GM19468 (cell line): ENCODE measurements around the gene MEF2C.

ENCODE experiments used
- ATAC-seq: cut with Tn5 transposase; IDR thresholded peaks from one replicate; pipeline ENCODE4 v1.9.1; 2021; ENCODE audit warnings: mild to moderate bottlenecking, moderate library complexity, moderate number of reproducible peaks; ENCODE audit not compliant: unreplicated experiment; ENCODE audit errors: extremely low read depth

Gene MEF2C

DNA sequence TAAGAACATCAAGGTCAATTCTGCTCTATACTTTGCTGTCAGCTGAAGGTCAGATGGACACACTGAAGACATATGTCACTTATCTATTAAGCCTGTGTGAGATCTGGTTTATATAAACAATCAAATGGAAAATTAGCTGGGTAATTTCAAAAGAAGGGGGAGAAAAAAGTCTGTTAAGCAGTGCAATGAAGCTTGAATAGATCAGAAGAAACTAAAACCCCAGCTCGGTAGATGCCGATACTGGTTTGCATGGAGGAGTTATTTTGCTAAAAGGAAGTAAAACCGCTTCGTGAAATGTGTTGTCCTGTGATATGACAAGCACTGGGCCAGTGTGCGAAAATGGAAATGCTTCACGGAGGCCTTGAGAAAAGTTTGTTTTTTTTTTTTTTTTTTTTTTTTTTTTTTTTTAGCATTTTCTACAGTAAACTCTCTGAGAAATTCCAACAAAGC, 148.8 kb downstream of the MEF2C start:
- ATAC-seq = peak; percentile 42

DNA sequence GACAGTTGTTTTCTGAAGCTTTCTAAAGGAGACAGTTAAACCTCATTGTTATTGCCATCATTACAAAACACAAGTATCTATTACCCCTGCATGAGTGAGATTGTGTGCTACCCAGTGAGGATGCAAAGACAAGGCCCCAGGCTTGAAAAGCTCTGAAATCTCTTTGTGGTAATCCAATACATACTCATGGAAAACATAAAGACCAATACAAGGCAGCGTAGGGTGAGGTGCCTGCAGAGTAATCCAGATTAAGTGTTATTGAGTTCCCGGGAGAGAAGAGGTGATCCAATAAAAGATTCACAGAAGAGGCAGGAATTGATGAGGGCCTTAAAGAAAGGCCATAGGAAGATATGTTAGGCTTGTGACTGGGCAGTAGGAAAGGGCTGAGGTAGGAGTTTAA, 150.1 kb downstream of the MEF2C start:
- no peak for ATAC-seq

DNA sequence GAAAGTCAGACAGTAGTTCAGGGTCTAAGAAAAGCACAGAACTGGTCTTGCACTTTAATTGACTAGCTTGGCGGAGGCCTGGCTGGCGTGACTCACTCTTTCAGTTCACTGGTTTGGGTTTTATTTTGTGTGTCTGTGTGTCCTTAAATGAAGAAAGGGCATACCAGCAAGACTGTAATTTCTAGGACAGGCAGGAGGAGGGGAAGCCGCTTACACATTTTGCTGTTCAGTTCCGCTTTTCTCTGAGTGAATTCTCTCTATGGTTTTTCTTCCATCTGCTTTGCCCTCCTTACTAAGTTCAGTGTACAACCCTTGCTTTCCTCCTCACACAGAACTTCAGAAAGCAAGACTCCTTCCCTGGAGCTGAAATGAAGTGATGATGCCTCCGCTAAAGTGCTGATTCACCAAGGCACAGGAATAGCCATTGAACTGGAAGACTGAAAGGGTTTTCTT, 150.8 kb downstream of the MEF2C start:
- peak; percentile 30 for ATAC-seq

DNA sequence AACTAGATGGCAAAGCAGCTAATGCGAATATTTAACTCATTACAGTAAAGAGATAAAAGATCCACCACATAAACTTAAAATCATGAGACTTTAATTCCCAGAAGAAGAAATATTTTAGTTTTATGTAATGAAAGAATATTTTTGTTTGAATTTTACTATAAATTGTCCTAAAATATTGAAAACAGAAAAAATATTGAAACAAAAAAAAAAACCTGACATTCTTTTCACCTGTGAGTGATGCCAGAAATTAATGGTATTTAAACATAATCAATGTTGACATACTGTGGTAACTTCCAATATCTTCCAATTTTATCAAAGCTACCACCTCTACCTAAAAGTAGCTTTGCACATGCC, 153.2 kb downstream of the MEF2C start:
- ATAC-seq = no peak

DNA sequence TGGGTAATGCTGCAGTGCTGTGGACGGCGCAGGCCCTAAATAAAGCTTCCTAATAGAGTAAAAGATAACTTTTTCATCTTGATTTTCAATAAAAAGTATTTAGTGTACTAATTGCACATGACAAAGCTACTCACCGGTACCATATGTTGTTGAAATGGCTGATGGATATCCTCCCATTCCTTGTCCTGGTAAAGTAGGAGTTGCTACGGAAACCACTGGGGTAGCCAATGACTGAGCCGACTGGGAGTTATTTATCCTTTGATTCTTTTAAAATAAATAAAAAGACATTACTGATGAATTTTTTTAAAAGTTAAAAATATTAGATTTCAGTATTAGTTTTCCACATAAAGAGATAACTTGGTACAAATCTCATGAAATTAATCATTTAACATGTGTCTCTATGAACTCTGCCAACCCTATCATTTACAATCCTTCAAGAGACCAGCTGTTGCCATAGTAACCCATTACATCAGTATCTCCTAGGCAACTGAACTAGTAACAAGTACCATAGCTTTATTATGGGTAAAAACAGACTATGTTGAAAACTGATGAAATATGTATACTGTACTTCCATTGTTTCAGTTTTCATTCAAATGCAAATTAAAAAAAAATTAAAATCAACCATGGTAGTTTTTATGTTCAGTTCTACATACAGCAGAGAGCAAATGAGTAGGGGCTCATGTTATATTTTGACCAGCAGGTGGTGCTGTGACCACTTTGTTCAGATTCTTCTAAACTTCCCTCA, 153.7 kb downstream of the MEF2C start:
- ATAC-seq = no peak

DNA sequence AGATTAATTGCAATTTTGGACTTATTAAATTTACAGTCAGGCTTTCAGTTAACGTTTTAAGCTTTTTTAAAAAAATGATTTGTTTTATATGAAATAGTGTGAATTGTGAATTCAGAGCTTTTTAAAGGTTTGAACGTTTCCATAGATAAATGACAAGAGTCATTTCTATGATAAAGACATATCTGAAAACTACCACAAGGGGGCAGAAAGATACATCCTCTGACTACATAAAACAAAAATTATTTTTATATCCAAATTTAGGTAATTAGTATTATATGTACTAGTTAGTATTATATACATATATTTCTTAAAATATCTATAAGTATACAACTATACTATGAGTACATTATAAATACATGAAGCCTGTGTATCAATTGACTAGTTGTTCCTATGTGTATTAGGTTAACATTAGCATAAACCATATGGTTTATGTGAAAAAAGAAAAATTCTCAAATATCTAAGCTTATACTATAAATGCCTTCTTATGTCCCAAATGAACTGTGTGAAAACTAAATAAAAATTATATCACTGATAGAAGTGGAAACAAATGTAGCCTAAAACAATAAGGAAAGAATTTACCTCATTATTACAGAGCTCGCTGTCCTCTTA, 155.2 kb downstream of the MEF2C start:
- no peak for ATAC-seq

DNA sequence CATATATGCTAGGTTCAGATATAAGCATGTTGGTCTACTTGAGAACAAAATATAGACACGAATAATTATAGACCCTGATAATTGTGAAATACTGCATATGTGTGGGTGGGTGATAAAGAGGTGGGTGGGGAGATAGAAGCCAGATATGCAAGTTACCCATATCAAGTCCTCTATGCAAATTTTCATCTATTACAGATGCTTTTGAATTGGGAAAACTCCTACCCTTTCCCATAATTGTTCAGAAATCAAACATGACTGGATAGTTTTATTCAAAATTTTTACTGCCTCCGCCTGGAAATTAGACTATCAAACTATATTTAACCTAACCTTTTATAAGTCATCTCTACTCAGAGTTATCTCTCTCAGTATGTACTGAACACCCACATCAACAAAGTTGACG, 157.5 kb downstream of the MEF2C start:
- ATAC-seq = no peak

DNA sequence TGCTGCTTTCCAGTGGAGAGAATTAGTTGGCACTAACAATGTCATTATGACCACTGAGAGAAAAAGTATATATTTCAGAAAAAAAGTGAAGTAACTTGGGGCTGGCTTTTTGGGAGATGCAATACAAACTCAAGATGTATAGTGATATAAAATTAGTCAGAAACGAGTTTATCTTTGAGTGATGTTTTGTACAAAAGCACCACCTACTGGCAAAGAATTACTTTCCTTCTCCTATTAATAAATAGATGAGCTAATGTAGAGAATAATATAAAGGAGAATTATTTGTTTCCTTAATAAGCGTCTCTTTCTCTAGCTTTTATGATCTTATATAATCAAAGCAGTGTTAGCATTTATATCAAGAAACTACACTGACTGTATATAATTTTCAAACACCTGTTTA, 158.8 kb downstream of the MEF2C start:
- ATAC-seq = no peak

DNA sequence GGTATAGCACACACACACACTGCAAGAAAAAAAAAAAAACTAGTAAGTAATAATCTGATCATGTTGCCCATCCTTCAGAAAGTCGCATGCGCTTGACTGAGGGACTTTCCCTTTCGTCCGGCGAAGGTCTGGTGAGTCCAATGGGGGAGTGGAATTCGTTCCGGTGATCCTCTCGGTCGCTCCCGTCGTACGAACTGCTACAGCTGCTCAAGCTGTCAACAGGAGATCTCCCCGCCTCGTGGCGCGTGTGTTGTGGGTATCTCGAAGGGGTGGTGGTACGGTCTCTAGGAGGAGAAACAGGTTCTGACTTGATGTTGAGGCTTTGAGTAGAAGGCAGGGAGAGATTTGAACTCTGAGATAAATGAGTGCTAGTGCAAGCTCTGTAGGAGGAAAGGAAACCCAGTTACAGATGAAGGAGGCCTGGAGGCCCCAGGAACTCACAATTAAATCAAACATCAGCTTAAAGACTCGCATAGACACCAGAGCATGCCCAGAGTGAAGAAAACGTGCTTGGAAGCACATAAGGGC, 160.4 kb downstream of the MEF2C start:
- no peak for ATAC-seq

DNA sequence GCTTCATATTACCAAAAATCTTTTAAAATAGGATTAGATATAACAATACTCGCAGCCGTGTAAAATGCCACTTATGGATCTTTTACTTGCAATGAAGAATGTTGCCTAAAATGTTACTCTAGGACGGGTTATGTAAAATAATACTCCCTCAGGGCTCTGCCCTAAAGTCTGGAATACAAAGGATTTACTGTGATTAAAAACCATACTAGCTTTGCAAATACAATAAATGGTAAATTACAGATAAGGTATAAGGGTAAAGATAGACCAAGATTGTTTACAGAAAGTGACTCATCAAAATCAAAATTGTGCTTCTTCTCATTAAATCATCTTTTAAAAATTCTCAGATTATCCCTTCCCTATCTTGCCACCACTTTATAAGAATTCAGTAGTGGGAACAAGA, 163.6 kb downstream of the MEF2C start:
- no peak for ATAC-seq

DNA sequence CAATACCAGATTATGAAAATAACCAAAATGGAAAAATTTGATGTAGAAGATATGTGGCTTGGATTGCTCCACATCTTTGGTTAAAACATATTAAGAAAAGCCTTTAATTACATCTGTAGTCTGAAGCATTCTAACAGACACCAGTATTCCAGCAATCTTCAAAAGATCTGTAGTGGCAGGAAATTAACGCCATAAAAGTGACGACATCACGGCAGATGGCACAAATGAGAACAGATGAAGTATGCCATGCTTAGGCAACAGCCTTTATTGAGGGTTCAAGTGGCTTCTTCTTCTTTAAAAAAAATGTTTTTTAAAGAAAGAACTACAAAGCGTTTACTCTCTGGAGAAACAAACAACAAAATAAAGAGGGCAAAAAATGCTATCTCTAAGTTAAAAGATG, 164.2 kb downstream of the MEF2C start:
- ATAC-seq = no peak

DNA sequence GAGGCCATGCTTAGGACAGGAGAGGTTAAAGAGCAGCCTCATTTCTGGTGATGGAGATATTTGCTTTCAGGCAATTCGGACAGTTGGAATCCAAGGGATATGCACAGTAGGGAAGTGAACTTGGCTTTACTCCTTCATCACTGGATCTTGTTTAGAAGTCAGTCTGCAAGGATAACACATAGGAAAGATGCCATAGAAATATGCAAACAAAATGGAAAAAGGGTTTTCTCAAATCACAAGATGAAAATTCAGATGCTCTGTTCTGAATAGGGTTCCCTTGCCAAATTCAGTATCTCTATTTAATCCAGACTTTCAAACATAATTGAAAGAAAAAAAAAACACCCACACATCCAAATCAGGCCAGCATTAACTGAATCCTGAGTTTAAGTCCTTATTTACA, 166.9 kb downstream of the MEF2C start:
- no peak for ATAC-seq

DNA sequence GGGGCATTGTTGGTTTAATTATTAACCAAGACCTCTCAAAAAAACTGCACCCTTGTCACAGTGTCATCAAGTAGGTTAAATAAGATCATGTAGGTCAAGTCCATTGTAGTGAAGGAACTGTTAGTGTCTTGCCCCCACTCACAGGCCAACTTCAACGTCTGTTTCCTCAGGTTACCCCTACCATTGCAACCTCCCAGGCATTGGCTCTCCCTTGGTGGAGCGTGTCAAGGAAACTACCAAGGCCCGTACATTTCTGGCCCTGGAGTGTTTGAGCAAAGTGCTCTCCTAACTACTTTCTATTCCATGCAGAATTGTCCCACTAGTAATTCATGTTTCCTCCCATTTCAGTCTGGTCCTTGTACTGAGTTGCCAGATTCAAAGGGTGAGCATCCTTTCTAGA, 167.5 kb downstream of the MEF2C start:
- no peak for ATAC-seq

DNA sequence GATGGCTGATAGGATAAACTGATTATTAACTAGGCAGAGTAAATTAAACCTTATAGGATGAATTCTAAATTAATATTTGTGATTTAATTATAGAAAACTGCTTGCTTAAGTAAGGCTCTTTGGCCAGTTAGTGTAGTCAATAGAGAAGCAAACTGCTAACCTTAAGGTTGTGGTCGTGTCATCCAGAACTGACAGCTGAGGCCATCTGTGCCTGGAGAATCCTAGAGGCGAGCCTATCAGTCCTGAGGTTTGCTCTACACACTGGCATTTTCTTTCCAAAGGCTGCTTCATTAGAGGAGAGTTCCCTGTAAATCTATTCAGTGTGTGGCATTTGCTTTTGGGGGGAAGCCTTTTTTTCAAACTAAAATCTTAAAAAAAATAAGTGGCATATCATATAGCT, 169.2 kb downstream of the MEF2C start:
- ATAC-seq = no peak

DNA sequence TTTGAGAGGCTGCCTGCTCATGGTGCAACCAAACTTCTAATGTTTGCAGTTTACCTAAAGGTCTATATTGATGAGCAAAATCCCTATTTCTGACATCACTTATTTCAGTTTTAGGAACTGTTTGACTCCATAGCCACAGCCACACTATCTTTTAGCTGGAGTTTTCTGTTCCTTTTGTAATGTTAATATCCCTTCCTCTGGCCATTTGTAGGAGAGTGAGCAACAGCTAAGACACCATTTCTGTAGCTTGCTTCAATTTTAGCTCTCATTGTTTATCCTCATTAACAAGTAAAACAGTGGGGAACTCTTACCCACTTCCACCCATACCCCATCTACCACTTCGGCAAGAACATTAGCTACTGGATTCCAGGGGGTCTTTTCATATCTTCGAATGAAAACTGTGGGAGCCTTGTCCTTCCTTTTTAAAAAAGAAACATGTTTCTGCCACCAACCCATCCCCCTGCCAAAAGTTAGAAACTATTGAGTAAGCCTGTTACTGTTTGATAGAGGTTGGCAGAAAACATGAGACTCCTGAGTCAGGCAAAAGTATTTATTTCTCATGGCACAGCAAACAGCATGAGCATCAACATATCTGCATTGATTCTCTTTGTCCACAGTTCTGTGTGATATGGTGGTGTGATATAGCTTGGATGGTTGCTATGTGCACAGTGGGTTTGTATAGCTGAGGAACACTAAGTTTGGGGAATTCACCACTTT, 174.1 kb downstream of the MEF2C start:
- ATAC-seq = no peak

DNA sequence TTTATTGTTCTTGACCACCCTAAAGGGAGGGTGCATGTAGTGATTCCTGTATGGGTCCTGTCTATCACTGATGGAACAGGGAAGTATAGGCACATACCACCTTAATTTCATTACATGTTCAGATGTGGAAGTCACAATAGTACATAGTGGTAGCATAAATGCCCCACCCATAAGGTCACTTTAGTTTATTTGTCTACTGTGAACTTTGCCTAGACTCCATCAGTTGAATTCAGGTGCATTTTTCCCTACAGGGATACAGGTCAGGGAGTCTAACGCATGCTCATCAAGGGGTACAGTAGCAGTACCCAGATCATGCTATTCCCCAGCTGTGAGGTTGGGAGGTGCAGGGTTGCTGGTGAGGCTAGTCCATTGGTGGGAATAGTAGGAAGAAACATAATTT, 175.0 kb downstream of the MEF2C start:
- ATAC-seq = no peak

DNA sequence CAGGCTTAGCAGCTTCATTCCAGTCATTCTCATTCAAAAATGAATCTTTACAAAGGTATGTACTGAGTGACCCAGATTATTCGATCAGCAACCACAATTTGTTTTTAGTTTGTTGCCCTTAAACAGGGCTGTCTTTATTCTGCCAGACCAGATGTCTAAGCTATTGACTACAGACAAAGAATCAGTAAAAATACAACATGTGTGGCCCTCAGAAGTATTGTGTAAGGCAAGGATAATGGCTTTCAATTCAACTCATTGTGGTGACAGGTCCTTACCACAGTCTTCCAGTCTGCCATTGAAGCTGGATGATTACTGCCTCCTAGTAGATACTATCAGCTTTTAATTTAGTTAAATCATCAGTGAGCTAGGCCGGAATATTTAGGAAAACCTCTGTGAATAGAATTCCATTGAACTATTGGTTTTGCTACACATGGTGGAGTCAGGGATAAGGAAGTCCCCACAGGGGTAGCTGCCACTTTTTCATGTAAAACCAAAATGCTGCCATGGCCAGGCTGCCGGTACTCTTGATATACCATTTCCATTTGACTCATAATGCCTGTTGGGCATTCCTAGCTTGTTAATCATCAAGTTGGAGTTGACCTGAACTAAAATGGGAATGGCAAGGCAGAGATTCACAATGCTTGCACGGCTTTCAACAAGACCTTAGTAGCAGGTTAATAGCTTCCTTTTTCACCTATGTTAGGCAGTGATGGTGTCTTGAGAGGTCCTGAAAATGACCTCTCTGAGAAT, 175.6 kb downstream of the MEF2C start:
- ATAC-seq = no peak

DNA sequence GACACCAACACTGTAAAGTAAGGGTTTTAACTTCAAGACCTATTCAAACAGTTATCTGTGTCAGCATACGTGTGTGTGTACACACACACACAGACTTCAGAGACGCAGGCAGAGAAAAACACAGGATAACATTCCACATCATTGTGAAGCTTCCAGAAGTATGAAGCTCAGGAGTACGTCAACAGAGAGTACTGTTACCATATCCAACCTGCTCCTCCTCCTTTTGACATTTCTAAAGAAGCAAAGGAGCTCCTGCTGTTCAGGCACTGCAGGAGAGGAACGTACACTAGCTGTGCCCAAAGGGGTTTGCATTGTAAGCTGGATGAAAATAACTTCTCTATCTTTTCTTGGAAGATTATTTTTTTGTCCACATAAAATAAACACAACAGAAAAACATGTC, 180.7 kb downstream of the MEF2C start:
- ATAC-seq = no peak

DNA sequence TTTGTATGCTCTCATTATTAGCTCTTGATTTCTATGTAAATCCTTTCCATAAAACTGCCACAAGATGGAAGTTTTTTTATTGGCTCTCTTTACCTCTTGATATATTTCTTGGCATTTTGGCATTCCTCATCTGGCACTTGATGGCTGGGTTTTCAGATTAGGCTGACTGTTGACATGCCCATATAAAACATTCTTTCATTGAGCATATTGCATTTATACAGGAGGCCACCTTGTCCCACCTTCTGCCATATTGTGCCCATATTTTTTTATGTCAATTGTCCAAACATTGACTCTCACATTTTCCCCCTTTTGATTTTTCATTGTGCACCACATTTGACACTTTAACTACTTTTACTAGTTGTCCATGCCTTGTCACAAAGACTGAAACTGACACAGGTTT, 182.9 kb downstream of the MEF2C start:
- no peak for ATAC-seq

DNA sequence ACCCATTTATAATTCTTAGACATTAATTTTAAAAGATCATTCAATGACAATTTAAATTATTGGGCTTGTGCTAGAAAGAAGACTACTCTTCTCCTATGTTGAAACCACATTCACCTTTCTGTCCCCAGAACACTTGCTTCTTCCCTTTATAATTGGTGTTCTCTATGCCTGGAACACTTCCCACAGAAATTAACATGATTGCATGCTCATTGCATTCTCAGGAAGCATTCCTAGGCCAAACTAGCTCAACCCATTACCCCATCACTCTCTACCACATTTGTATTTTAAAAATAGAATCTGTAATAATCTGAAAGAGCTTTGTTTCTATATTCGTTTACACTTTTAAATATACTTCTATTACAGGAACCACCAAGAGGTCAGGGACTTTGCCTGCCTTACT, 184.7 kb downstream of the MEF2C start:
- no peak for ATAC-seq

DNA sequence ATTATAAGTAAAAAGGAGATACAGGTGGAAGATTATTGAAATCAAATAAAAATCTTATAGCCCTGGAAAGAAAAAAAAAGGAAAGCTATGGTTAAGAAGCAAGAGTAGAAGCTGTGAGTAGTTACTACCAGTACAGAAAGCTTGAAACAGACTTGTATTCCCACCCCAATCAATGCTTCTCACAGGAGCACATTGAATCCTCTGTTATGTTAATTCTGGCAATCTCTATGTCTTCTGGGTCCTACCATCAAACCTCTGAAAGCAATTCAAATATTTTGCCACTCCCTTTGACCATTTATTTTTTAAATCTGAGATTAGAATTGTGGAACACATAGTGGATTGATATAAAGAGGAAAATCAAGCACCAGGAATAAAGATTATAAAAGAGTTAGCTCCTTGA, 186.5 kb downstream of the MEF2C start:
- ATAC-seq = no peak
